Activated CD8-positive, alpha-beta memory T cell treated with anti-CD3 and anti-CD28 coated beads for 36 hours (primary cell): ENCODE results near the gene AVPR2. TPM values are rescaled to one million over a fixed set of nuclear protein-coding genes. Genes with fewer than 3 reads are reported as not detected.

ENCODE experiments used
- CTCF ChIA-PET: fragments of 350-600 bp; sonication (Branson Sonifier 250); formaldehyde crosslinking; loops from one replicate; lab custom pipeline; 2021; ENCODE audit warnings: antibody characterized with exemption; lab: Charles Lee
- POLR2A ChIA-PET: fragments of 350-600 bp; sonication (Branson Sonifier 250); formaldehyde crosslinking; loops from one replicate; lab custom pipeline; 2021; ENCODE audit warnings: antibody characterized with exemption; lab: Charles Lee
- total RNA-seq, 2 experiments: library from RNA; stranded (reverse); gene quantifications; one replicate each; pipeline ENCODE4 v1.2.3, GENCODE V29; 2021

The AVPR2 gene
- total RNA-seq, 2 experiments from 2014 or later: not detected

GRCh38 chrX:153870288-153870690 lies 34.2 kb upstream of the AVPR2 start:
- POLR2A ChIA-PET: no interaction called here
- CTCF ChIA-PET: no interaction called here

- POLR2A ChIA-PET: no interaction called here
- CTCF ChIA-PET: no interaction called here
Measured at GRCh38 chrX:153870791-153871360, 33.6 kb upstream of the AVPR2 start.

- ChIA-PET CTCF (no interaction called here), POLR2A (no interaction called here)
Measured at GRCh38 chrX:153871451-153871850, 33.0 kb upstream of the AVPR2 start.

- CTCF ChIA-PET: no interaction called here
- POLR2A ChIA-PET: no interaction called here
Measured at GRCh38 chrX:153871946-153872878, 32.3 kb upstream of the AVPR2 start.

- ChIA-PET POLR2A (no interaction called here), CTCF (no interaction called here)
Measured at GRCh38 chrX:153873282-153874084, 31.0 kb upstream of the AVPR2 start.

GRCh38 chrX:153874085-153874365 lies 30.4 kb upstream of the AVPR2 start:
- CTCF ChIA-PET: no interaction called here
- POLR2A ChIA-PET: no interaction called here

- ChIA-PET CTCF (no interaction called here), POLR2A (no interaction called here)
Measured at GRCh38 chrX:153874366-153875125, 29.9 kb upstream of the AVPR2 start.

- ChIA-PET CTCF (no interaction called here), POLR2A (no interaction called here)
Measured at GRCh38 chrX:153875391-153876111, 28.9 kb upstream of the AVPR2 start.

GRCh38 chrX:153876112-153876491 lies 28.4 kb upstream of the AVPR2 start:
- ChIA-PET POLR2A (no interaction called here), CTCF (no interaction called here)

- ChIA-PET CTCF (no interaction called here), POLR2A (no interaction called here)
Measured at GRCh38 chrX:153877571-153878261, 26.8 kb upstream of the AVPR2 start.

GRCh38 chrX:153878345-153878744 lies 26.1 kb upstream of the AVPR2 start:
- ChIA-PET POLR2A (interaction anchor here (0.5 kb wide), 1 partner anchor 89 kb away, joined by 3 read pairs; no protein-coding TSS in a partner anchor), CTCF (no interaction called here)

GRCh38 chrX:153878969-153879653 lies 25.4 kb upstream of the AVPR2 start:
- POLR2A ChIA-PET: no interaction called here
- CTCF ChIA-PET: no interaction called here

GRCh38 chrX:153879741-153880439 lies 24.6 kb upstream of the AVPR2 start:
- ChIA-PET CTCF (no interaction called here), POLR2A (no interaction called here)

- CTCF ChIA-PET: no interaction called here
- POLR2A ChIA-PET: no interaction called here
Measured at GRCh38 chrX:153880440-153880815, 24.0 kb upstream of the AVPR2 start.

- ChIA-PET POLR2A (no interaction called here), CTCF (no interaction called here)
Measured at GRCh38 chrX:153881281-153881680, 23.2 kb upstream of the AVPR2 start.

GRCh38 chrX:153882086-153882498 lies 22.4 kb upstream of the AVPR2 start:
- ChIA-PET POLR2A (no interaction called here), CTCF (no interaction called here)

- ChIA-PET POLR2A (no interaction called here), CTCF (no interaction called here)
Measured at GRCh38 chrX:153882557-153882956, 21.9 kb upstream of the AVPR2 start.
